ENCODE data around the gene SCRN3.
A peak's percentile ranks its signal among the peaks of the same experiment; 100 is the strongest.
"Not testable (repeated sequence)": the region's sequence is repeated elsewhere in the genome, so short reads cannot be mapped to it uniquely, and the experiment has no call there.

The SCRN3 gene, protein sequence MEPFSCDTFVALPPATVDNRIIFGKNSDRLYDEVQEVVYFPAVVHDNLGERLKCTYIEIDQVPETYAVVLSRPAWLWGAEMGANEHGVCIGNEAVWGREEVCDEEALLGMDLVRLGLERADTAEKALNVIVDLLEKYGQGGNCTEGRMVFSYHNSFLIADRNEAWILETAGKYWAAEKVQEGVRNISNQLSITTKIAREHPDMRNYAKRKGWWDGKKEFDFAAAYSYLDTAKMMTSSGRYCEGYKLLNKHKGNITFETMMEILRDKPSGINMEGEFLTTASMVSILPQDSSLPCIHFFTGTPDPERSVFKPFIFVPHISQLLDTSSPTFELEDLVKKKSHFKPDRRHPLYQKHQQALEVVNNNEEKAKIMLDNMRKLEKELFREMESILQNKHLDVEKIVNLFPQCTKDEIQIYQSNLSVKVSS

DNA sequence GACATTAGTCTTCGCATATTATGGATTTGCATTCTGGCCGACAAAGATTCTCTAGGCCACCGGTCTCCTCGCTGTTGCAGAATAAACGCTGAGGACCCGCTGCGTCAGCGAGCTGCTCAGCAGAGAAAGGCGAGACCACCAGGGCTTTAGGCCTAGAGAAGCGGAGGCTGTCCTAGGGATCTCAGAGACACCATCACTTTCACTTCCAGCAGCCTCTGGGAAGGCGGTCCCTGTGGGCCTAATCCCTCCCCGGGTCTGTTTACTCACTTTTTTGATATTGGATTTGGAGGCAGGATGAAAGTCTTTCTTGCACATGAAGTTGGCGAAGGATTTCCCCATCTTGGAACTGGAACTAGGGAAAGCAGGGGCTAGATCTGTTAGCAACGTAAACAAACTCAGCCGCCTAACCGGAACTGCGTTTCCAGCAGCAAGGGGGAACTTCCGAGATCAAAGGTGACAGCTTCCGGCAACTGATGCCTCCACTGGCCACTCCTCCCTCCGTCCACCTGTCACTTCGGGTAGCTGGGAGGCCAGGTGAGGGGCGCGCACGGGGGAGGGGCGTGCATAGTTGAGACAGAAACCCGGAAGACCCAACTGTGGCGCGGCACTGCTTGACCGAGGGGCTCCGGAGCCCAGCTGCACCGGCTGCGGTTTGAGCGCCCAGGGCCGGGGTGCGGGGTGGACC, at the start of gene SCRN3:
SCRN3 (plus strand) TSS at position 447 of the 685 bp plus-strand sequence. CDS start 2,554 bp downstream, outside the sequence.
- peak; percentile 82 for DNase-seq

DNA sequence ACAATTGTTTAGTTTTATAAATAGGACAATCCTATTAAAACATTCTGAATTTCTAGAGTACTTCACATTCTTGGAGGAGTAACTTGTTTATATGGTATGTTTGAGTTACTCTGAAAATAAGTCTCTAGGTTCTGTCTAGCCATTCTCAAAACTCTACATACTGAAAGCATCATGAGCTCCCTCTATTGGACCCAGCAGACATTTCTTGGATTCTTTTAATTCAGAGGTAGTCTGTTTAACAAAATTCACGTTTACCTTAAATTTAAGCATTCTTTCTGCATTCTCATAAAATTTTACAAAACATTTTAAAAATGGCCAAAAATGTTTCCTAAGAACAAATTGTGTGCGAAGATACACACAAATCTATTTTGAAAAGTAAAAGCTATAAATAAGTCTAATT, 45.5 kb upstream of the SCRN3 start:
- no peak for DNase-seq

DNA sequence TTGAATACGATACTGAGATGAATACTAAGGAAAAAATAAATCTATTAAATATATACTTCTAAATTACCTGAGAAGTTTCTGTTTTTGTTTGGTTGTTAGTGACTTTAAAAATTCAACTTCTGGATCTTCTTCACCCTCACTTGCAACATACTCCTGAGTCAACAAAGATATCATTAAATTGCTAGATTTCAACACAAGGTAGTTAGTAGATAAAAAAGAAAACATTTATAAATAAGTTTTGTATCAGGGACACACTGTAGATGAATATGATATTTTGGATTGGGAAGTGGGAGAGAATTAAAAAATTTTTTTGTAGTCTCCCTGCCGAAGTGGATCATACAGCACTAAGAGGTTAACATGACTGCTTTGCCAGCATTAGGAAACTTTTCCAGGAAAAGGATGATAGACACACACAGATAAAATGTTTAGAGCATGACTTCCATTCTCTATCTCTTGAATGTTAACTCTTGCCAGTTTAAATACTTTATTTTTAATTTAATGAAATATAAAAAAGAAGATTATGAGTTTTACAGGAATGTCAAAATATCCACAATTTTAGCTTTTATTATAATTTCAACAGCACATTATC, 44.8 kb upstream of the SCRN3 start:
- no peak for DNase-seq

DNA sequence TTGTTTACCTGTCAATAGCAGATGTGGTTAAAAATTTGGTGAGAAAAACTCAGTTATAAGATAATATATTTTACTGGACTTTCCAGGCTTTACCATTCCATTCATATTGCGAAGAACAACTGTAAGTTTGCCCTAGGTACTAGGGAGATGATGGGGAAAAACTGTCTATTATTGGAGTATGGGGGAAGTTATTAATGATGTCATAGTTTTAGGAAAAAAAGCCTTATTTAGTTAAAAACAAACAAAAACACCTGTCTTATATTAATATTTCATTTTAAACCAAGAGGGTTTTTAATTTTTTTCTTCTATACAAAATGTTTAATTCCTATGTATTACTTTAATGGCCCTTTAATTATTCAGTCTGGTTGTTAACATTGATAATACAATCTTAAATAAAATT, 42.5 kb upstream of the SCRN3 start:
- no peak for DNase-seq

DNA sequence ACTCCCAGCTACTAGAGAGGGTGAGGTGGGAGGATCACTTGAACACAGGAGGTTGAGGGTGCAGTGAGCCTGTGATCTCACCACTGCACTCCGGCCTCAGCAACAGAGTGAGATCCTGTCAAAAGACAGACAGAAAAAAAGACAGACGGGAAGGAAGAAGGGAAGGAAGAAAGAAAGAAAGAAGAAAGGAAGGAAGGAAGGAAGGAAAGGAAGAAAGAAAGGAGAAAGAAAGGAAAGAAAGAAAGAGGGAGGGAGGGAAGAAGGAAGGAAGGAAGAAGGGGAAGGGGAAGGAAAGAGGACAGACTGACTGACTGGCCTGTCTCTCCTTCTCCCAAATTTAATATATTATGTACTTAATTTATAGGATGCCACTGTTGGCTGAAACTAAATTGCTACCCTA, 39.2 kb upstream of the SCRN3 start:
- DNase-seq = no peak

DNA sequence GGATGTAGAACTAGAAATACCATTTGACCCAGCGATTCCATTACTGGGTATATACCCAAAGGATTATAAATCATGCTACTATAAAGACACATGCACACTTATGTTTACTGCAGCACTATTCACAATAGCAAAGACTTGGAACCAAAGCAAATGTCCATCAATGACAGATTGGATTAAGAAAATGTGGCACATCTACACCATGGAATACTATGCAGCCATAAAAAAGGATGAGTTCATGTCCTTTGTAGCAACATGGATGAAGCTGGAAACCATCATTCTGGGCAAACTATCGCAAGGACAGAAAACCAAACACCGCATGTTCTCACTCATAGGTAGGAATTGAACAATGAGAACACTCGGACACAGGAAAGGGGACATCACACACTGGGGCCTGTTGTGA, 35.9 kb upstream of the SCRN3 start:
- not testable (repeated sequence) for DNase-seq

DNA sequence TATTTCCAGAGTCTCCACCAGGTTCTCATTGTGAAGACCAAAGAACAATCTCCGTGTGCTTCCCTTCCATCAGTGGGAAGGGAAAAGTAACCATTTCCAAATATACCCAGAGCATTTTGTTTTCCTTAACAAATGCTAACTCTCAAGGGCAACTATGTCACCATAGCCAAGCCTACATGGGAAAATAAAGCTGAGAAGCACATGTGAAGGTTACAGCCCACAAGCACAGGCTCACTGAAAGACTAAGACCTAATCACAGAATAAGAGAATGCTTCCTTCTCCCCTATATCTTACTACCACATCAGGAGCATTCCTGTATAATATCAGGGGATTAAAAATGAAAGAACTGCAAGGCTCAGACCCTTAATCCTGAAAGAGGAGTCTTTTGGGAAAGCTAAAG, 32.6 kb upstream of the SCRN3 start:
- DNase-seq = no peak

DNA sequence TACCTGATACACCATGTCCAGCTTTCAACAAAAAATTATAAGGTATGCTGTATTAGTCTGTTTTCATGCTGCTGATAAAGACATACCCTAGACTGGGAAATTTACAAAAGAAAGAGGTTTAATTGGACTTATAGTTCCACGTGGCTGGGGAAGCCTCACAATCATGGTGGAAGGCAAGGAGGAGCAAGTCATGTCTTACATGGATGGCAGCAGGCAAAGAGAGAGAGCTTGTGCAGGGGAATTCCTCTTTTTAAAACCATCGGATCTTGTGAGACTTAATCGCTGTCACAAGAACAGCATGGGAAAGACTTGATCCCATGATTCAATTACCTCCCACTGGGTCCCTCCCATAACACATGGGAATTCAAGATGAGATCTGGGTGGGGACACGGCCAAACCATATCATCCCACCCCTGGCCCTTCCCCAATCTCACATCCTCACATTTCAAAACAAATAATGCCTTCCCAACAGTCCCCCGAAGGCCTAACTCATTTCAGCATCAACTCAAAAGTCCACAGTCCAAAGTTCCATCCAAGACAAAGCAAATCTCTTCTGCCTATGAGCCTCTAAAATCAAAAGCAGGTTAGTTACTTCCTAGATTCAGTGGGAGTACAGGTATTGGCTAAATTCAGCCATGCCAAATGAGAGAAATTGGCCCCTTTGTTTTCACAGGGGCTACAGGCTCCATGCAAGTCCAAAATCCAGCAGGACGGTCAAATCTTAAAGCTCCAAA, 31.9 kb upstream of the SCRN3 start:
- DNase-seq = not testable (repeated sequence)

DNA sequence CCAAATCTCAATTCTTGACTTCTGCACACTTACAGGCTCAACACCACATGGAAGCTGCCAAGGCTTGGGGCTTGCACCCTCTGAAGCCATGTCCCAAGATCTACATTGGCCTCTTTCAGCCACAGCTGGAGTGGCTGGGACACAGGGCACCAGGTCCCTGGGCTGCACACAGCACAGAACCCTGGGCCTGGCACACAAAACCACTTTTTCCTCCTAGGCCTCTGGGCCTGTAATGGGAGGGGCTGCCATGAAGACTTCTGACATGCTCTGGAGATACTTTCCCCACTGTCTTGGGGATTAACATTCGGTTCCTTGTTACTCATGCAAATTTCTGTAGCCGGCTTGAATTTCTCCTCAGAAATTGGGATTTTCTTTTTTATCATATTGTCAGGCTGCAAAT, 30.9 kb upstream of the SCRN3 start:
- no peak for DNase-seq

DNA sequence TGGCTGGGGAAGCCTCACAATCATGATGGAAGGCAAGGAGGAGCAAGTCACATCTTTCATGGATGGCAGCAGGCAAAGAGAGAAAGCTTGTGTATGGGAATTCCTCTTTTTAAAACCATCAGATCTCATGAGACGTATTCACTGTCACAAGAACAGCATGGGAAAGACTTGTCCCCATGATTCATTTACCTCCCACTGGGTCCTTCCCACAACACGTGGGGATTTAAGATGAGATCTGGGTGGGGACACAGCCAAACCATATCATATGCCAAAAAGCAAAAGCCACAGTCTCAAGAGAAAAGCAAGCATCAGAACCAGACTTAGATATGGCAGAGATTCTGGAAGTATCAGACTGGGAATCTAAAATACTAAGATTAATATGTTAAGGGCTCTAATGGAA, 30.0 kb upstream of the SCRN3 start:
- no peak for DNase-seq

DNA sequence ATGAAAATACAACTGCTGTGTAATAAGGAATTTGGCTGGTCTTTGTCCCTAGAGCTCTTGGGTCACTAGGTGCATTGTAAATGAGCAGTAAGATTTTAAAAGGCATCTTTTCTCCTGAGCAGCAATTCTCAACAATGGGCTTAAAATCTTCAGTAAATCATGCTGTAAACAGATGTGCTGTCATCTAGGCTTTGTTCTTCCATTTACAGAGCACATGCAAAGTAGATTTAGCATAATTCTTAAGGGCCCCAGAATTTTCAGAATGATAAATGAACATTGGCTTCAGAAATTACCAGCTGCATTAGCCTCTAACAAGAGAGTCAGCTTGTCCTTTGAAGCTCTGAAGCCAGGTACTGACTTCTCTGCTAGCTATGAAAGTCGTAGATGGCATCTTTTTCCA, 26.8 kb upstream of the SCRN3 start:
- no peak for DNase-seq

DNA sequence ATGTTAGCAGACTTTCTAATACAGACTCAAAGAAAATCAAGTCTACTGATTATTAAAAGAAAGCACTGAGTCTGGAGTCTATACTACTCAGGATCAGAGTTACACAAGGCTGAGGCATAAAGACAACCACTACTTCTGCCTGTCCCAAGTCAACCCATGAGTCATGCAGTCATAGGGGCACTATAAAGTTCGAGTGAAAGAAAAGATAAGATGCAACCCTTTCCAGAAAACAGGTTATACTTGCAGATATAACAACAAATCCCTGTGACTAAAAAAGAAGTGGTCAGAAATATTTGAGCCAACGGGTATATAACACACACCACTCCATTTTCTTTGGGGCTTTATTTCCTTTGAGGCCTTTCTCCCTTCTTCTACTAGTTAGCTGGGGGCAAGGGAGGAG, 18.6 kb upstream of the SCRN3 start:
- no peak for DNase-seq

DNA sequence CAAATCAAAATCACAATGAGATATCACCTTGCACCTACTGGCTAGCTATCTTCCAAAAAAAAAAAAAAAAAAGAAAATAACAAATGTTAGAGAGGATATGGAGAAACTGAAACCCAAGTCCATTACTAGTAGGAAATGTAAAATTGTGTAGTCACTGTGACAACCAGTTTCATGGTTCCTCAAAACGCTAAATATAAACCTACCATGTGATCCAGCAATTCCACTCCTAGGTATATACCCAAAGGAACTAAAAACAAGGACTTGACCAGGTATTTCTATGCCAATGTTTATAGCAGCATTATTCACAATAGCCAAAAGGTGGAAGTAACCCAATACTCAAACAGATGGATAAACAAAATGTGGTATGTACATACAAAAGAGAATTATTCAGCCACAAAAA, 11.7 kb upstream of the SCRN3 start:
- no peak for DNase-seq

DNA sequence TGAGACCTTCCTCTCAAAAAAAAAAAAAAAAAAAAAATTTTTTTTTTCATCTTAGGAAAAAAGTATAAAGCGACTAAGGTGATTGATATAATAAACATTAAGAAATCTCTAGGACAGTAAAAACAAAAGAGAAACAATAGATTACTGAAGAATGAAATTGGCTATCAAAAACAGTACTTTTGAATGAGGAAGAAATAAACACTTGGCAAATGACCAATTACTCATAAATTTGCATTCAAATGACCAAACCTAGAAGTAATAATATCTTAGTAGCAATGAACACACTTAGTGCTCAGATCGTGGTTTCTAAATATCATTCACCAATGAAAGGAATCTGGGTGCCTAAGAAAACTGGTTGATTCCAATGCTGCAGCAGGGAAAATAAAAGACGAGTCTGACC, 10.3 kb upstream of the SCRN3 start:
- DNase-seq = no peak

DNA sequence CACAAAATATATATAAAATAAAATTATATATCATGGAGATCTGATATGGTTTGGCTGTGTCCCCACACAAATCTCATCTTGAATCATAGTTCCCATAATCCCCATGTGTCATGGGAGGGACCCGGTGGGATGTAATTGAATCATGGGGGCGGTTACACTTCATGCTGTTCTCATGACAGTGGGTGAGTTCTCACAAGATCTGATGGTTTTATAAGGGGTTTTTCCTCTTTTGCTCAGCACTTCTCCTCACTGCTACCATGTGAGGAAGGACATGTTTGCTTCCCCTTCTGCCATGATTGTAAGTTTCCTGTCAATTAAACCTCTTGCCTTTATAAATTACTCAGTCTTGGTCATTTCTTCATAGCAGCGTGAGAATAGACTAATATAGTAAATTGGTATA, 6.8 kb upstream of the SCRN3 start:
- DNase-seq = not testable (repeated sequence)

DNA sequence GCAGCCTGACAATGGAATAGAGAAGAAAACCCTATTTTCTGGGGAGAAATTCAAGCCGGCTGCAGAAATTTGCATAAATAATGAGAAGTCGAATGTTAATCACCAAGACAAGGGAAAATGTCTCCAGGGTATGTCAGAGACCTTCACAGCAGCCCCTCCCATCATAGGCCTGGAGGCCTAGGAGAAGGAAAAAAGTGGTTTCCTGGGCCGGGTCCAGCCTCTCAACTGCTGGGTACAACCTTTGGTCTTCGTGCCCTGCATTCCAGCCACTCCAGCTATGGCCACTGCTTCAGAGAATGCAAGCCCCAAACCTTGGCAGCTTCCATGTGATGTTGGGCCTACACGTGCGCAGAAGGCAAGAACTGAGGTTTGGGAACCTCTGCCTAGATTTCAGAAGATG, 6.0 kb upstream of the SCRN3 start:
- DNase-seq = no peak

DNA sequence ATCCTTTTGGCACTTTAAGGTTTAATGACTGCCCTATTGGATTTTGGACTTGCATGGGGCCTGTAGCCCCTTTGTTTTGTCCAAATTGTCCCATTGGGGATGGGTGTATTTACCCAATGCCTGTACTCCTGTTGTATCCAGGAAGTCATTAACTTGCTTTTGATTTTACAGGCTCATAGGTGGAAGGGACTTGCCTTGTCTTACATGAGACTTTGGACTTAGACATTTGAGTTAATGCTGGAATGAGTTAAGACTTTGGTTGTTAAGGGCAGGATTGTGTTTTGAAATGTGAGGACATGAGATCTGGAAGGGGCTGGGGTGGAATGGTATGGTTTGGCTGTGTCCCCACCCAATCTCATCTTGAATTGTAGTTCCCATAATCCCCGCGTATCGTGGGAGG, 5.2 kb upstream of the SCRN3 start:
- DNase-seq = not testable (repeated sequence)

DNA sequence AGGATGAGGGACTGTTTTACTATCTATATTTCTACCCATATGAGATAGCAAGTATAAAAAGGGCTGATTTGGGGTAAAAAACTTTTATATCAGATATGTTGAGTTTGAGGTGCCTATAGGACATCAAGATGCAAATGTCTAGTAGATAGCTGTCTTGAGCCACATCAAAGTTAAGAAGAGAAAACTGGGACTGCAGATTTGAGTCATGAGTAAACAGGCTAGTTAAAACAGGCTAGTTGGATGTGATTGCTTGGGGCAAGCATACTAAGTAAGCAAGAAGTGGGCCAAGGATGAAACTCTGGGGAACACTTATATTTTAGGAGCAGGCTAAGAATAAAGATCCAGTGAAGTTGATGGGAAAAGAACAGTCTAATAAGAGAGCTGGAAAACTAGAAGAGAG, 2.8 kb upstream of the SCRN3 start:
- no peak for DNase-seq

DNA sequence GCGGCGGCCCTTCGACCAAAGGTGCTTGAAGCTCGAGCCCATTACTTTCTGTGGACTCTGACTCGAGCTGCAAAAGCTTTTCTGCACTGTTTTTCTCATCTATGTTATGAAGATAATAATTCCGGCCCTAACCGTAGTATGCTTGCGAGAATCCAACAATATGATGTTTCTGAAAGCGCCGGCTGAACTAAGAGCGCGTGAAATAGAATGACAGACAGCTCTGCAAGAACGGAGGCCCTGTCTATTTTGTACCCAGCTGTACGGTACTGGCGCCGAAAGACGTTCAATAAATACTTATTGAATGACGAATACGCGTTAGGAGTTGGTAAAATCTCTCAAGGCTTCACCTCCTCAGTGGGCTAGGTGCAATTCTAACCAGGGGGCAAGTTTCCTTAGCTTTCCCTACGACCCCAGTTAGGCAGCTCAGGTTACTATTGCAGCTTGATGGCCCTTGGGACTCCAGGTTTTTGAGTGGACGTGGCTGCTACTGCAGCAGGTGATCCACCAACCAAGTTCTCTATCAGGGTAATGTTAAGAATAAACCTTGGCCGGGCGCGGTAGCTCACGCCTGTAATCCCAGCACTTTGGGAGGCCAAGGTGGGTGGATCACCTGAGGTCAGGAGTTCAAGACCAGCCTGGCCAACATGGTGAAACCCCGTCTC, 570 bp downstream of the SCRN3 start:
- DNase-seq = no peak

DNA sequence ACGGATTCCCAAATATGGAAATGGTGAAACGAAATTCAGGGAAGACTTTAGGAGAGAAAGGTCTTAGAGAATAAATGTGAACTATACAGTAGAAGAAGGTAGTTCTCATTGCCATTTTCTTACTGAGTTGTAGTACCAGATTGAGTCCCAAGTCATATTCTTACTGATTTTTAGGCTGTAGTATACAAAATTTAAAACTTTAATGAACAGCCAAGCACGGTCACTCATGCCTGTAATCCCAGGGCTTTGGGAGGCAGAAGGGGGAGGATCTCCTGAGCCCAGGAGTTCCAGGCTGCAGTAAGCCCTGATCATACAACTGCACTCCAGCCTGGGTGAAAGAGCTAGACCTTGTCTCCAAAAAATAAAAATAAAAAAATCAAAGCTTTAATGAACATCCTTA, 2.2 kb downstream of the SCRN3 start:
- DNase-seq = no peak

DNA sequence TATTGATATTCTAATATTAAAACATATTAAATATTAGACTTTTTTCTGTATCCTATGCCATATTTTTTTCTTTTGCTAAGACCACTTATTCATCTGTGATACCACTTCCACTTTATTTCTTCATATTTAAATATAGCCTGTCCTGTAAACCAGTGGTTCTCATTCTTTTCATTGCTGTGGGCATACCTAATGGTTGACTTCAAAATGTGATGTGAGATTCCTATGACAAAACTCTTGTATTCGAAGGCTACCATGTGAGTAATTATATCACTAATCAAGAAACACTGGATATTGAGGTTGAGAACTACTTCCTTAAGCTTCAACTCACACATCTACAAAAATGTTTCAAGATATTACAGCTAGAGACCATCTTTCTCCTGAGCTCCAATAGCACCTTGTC, 3.6 kb downstream of the SCRN3 start:
- no peak for DNase-seq

DNA sequence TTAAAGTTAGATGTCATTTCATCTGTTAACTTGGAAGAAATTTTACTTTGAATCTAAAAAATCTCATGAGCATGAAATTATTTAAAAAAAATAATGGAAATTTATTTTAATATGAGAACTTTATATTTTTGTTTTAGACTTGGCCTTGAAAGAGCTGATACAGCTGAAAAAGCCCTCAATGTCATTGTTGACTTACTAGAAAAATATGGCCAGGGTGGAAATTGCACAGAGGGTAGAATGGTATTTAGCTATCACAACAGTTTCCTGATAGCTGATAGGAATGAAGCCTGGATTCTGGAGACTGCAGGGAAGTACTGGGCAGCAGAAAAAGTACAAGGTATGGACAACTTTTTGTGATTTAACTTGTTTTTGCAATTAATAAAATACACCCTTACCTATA, 5.3 kb downstream of the SCRN3 start:
- no peak for DNase-seq

DNA sequence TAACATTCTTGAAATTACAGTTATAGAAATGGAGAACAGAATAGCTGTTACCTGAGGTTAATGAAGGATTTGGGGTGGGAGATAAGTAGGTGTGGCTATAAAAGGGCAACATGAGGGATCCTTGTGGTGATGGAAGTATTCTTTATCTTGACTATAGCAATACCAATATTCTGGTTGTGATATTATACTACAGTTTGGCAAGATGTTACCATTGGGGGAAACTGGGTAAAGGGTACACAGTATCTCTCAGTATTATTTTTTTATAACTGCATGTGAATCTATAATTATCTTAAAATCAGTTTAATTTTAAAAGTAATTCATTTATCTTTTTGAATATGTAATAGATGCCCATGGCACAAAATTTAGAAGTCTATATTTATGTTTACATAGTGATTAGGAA, 8.1 kb downstream of the SCRN3 start:
- DNase-seq = no peak

All from activated CD4-positive, alpha-beta T cell treated with anti-CD3 and anti-CD28 coated beads, Interleukin-2, amount 50 U/mL, for 16 hours (primary cell).